Measurements from ENCODE around the gene TUBA4B.

Gene TUBA4B

GRCh38 chr2:219252900-219253752, at the start of gene TUBA4B:
TUBA4B (plus strand) TSS chr2:219253243; CDS start chr2:219253408, 165 bp downstream.
- Histone ChIP-seq H3K4me1 (ENCODE audit: control insufficient read depth, insufficient read depth, low read length) (peaks cover 46% of the 10 kb centered on the region), H3K9me3 (ENCODE audit: control insufficient read depth, low read length) (no peaks in the 10 kb centered on the region), H3K27me3 (replicated peaks; ENCODE audit: control insufficient read depth, insufficient read depth, low read length) (no peaks in the 10 kb centered on the region), H3K9ac (ENCODE audit: low read length) (peak within 1 kb of the TSS; percentile 61), H3K4me3 (ENCODE audit: low read length) (peak within 1 kb of the TSS; percentile 81), H3K36me3 (ENCODE audit: control insufficient read depth, insufficient read depth, low read length, severe bottlenecking) (peaks cover 6% of the 10 kb centered on the region)
- peak; percentile 43 for DNase-seq (ENCODE audit: low read depth)

- no peak overlapping the region for H3K4me3 ChIP-seq (ENCODE audit: low read length)
- no peak for DNase-seq (ENCODE audit: low read depth)
- peaks cover 11% of the 10 kb centered on the region for H3K36me3 ChIP-seq (ENCODE audit: control insufficient read depth, insufficient read depth, low read length, severe bottlenecking)
- no peaks in the 10 kb centered on the region for H3K9me3 ChIP-seq (ENCODE audit: control insufficient read depth, low read length)
- H3K4me1 ChIP-seq (ENCODE audit: control insufficient read depth, insufficient read depth, low read length) = peaks cover 20% of the 10 kb centered on the region
- no peaks in the 10 kb centered on the region for H3K27me3 ChIP-seq (replicated peaks; ENCODE audit: control insufficient read depth, insufficient read depth, low read length)
- no peak overlapping the region for H3K9ac ChIP-seq (ENCODE audit: low read length)
Measured at GRCh38 chr2:219204425-219205164, 48.4 kb upstream of the TUBA4B start.

GRCh38 chr2:219205165-219205538, 47.9 kb upstream of the TUBA4B start:
- H3K9me3 ChIP-seq (ENCODE audit: control insufficient read depth, low read length) = no peaks in the 10 kb centered on the region
- no peak overlapping the region for H3K9ac ChIP-seq (ENCODE audit: low read length)
- H3K4me3 ChIP-seq (ENCODE audit: low read length) = no peak overlapping the region
- peaks cover 16% of the 10 kb centered on the region for H3K36me3 ChIP-seq (ENCODE audit: control insufficient read depth, insufficient read depth, low read length, severe bottlenecking)
- H3K4me1 ChIP-seq (ENCODE audit: control insufficient read depth, insufficient read depth, low read length) = peaks cover 17% of the 10 kb centered on the region
- H3K27me3 ChIP-seq (replicated peaks; ENCODE audit: control insufficient read depth, insufficient read depth, low read length) = no peaks in the 10 kb centered on the region
- DNase-seq (ENCODE audit: low read depth) = no peak

GRCh38 chr2:219205981-219206327, 47.1 kb upstream of the TUBA4B start:
- Histone ChIP-seq H3K4me1 (ENCODE audit: control insufficient read depth, insufficient read depth, low read length) (peaks cover 17% of the 10 kb centered on the region), H3K4me3 (ENCODE audit: low read length) (peak overlapping the region; percentile 88), H3K9ac (ENCODE audit: low read length) (peak overlapping the region; percentile 93), H3K9me3 (ENCODE audit: control insufficient read depth, low read length) (no peaks in the 10 kb centered on the region), H3K27me3 (replicated peaks; ENCODE audit: control insufficient read depth, insufficient read depth, low read length) (no peaks in the 10 kb centered on the region), H3K36me3 (ENCODE audit: control insufficient read depth, insufficient read depth, low read length, severe bottlenecking) (peaks cover 24% of the 10 kb centered on the region)
- DNase-seq (ENCODE audit: low read depth) = no peak

GRCh38 chr2:219206328-219207133, 46.5 kb upstream of the TUBA4B start, which contains the start of gene ZFAND2B:
ZFAND2B (plus strand) TSS chr2:219206782; CDS start chr2:219206988, 206 bp downstream.
- peak; percentile 98 for DNase-seq (ENCODE audit: low read depth)
- H3K36me3 ChIP-seq (ENCODE audit: control insufficient read depth, insufficient read depth, low read length, severe bottlenecking) = peaks cover 27% of the 10 kb centered on the region
- H3K4me3 ChIP-seq (ENCODE audit: low read length) = peak within 1 kb of the TSS; percentile 88
- H3K27me3 ChIP-seq (replicated peaks; ENCODE audit: control insufficient read depth, insufficient read depth, low read length) = no peaks in the 10 kb centered on the region
- H3K9ac ChIP-seq (ENCODE audit: low read length) = peak within 1 kb of the TSS; percentile 93
- no peaks in the 10 kb centered on the region for H3K9me3 ChIP-seq (ENCODE audit: control insufficient read depth, low read length)
- H3K4me1 ChIP-seq (ENCODE audit: control insufficient read depth, insufficient read depth, low read length) = peaks cover 17% of the 10 kb centered on the region

- Histone ChIP-seq H3K4me3 (ENCODE audit: low read length) (peak overlapping the region; percentile 88), H3K9me3 (ENCODE audit: control insufficient read depth, low read length) (no peaks in the 10 kb centered on the region), H3K4me1 (ENCODE audit: control insufficient read depth, insufficient read depth, low read length) (peaks cover 17% of the 10 kb centered on the region), H3K9ac (ENCODE audit: low read length) (peak overlapping the region; percentile 93), H3K27me3 (replicated peaks; ENCODE audit: control insufficient read depth, insufficient read depth, low read length) (no peaks in the 10 kb centered on the region), H3K36me3 (ENCODE audit: control insufficient read depth, insufficient read depth, low read length, severe bottlenecking) (peaks cover 31% of the 10 kb centered on the region)
- no peak for DNase-seq (ENCODE audit: low read depth)
Measured at GRCh38 chr2:219207134-219207883, 45.7 kb upstream of the TUBA4B start.

- Histone ChIP-seq H3K4me3 (ENCODE audit: low read length) (peak overlapping the region; percentile 88), H3K27me3 (replicated peaks; ENCODE audit: control insufficient read depth, insufficient read depth, low read length) (no peaks in the 10 kb centered on the region), H3K4me1 (ENCODE audit: control insufficient read depth, insufficient read depth, low read length) (peaks cover 17% of the 10 kb centered on the region), H3K9me3 (ENCODE audit: control insufficient read depth, low read length) (no peaks in the 10 kb centered on the region), H3K9ac (ENCODE audit: low read length) (peak overlapping the region; percentile 93), H3K36me3 (ENCODE audit: control insufficient read depth, insufficient read depth, low read length, severe bottlenecking) (peaks cover 39% of the 10 kb centered on the region)
- DNase-seq (ENCODE audit: low read depth) = peak; percentile 27
Measured at GRCh38 chr2:219207884-219208740, 44.9 kb upstream of the TUBA4B start.

GRCh38 chr2:219209236-219210195, 43.5 kb upstream of the TUBA4B start:
- Histone ChIP-seq H3K36me3 (ENCODE audit: control insufficient read depth, insufficient read depth, low read length, severe bottlenecking) (peaks cover 53% of the 10 kb centered on the region), H3K9ac (ENCODE audit: low read length) (peak overlapping the region; percentile 3), H3K27me3 (replicated peaks; ENCODE audit: control insufficient read depth, insufficient read depth, low read length) (no peaks in the 10 kb centered on the region), H3K9me3 (ENCODE audit: control insufficient read depth, low read length) (no peaks in the 10 kb centered on the region), H3K4me3 (ENCODE audit: low read length) (no peak overlapping the region), H3K4me1 (ENCODE audit: control insufficient read depth, insufficient read depth, low read length) (peaks cover 17% of the 10 kb centered on the region)
- no peak for DNase-seq (ENCODE audit: low read depth)

GRCh38 chr2:219210196-219210885, 42.7 kb upstream of the TUBA4B start:
- Histone ChIP-seq H3K9me3 (ENCODE audit: control insufficient read depth, low read length) (no peaks in the 10 kb centered on the region), H3K4me1 (ENCODE audit: control insufficient read depth, insufficient read depth, low read length) (peaks cover 17% of the 10 kb centered on the region), H3K27me3 (replicated peaks; ENCODE audit: control insufficient read depth, insufficient read depth, low read length) (no peaks in the 10 kb centered on the region), H3K4me3 (ENCODE audit: low read length) (no peak overlapping the region), H3K36me3 (ENCODE audit: control insufficient read depth, insufficient read depth, low read length, severe bottlenecking) (peaks cover 62% of the 10 kb centered on the region), H3K9ac (ENCODE audit: low read length) (peak overlapping the region; percentile 3)
- DNase-seq (ENCODE audit: low read depth) = no peak
